ENCODE results near the gene FANCB. TPM values are rescaled to one million over a fixed set of nuclear protein-coding genes. Genes with fewer than 3 reads are reported as not detected.
A peak's percentile ranks its signal among the peaks of the same experiment; 100 is the strongest.

FANCB gene
- total and polyA plus RNA-seq, 2 of the 13 experiments (the other 11 are each of a cell fraction or from before 2014, with no cell fraction given), result 1.0 to 5.8 TPM

- peak; percentile 37; the same call in 1 of the 2 replicates for TF ChIP-seq E2F1 (CRISPR knock-in tag; IDR thresholded peaks at IDR 0.05)
- TF ChIP-seq TFDP1 (CRISPR knock-in tag; IDR thresholded peaks at IDR 0.05; ENCODE audit: borderline replicate concordance), result peak; percentile 98
- no peak for TF ChIP-seq ZNF747 (CRISPR knock-in tag; IDR thresholded peaks at IDR 0.05; ENCODE audit: borderline replicate concordance)
- TF ChIP-seq SP4 (CRISPR knock-in tag; IDR thresholded peaks at IDR 0.05), result peak; percentile 78
- no peak for TF ChIP-seq ZNF850 (CRISPR knock-in tag; conservative IDR thresholded peaks at IDR 0.05)
- TF ChIP-seq, protein P1, sequence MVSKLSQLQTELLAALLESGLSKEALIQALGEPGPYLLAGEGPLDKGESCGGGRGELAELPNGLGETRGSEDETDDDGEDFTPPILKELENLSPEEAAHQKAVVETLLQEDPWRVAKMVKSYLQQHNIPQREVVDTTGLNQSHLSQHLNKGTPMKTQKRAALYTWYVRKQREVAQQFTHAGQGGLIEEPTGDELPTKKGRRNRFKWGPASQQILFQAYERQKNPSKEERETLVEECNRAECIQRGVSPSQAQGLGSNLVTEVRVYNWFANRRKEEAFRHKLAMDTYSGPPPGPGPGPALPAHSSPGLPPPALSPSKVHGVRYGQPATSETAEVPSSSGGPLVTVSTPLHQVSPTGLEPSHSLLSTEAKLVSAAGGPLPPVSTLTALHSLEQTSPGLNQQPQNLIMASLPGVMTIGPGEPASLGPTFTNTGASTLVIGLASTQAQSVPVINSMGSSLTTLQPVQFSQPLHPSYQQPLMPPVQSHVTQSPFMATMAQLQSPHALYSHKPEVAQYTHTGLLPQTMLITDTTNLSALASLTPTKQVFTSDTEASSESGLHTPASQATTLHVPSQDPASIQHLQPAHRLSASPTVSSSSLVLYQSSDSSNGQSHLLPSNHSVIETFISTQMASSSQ (IDR thresholded peaks at IDR 0.05; ENCODE audit: low read depth), result no peak
- TF ChIP-seq, protein P1 (CRISPR knock-in tag; IDR thresholded peaks at IDR 0.05; ENCODE audit: borderline replicate concordance), result no peak
- TF ChIP-seq ZNF7 (CRISPR knock-in tag; IDR thresholded peaks at IDR 0.05), result no peak
- no peak for TF ChIP-seq IKZF4 (CRISPR knock-in tag; IDR thresholded peaks at IDR 0.05; ENCODE audit: borderline replicate concordance, low read depth, not compliant biosample characterization)
- TF ChIP-seq ZBTB1 (CRISPR knock-in tag; IDR thresholded peaks at IDR 0.05; ENCODE audit: borderline replicate concordance), result no peak
- TF ChIP-seq, protein P2, sequence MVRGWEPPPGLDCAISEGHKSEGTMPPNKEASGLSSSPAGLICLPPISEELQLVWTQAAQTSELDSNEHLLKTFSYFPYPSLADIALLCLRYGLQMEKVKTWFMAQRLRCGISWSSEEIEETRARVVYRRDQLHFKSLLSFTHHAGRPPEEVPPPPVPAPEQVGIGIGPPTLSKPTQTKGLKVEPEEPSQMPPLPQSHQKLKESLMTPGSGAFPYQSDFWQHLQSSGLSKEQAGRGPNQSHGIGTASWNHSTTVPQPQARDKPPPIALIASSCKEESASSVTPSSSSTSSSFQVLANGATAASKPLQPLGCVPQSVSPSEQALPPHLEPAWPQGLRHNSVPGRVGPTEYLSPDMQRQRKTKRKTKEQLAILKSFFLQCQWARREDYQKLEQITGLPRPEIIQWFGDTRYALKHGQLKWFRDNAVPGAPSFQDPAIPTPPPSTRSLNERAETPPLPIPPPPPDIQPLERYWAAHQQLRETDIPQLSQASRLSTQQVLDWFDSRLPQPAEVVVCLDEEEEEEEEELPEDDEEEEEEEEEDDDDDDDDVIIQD (CRISPR knock-in tag; IDR thresholded peaks at IDR 0.05; ENCODE audit: low read depth), result peak; percentile 31; the same call in 1 of the 2 replicates
- peak; percentile 44 for TF ChIP-seq ASH2L (IDR thresholded peaks at IDR 0.05; ENCODE audit: insufficient read length, low read depth, low read length)
- no peak for TF ChIP-seq ZNF317 (CRISPR knock-in tag; IDR thresholded peaks at IDR 0.05)
- TF ChIP-seq HNRNPLL (IDR thresholded peaks at IDR 0.05; ENCODE audit: low read depth, low read length, poor library complexity, severe bottlenecking), result peak; percentile 75
- no peak for TF ChIP-seq ZUFSP (CRISPR knock-in tag; IDR thresholded peaks at IDR 0.05; ENCODE audit: borderline replicate concordance)
- no peak for TF ChIP-seq ZNF572 (CRISPR knock-in tag; IDR thresholded peaks at IDR 0.05)
Measured at GRCh38 chrX:14872851-14873675, at the start of gene FANCB, which contains the start of gene MOSPD2 (continued).
